Small intestine (tissue), 7 donors: ENCODE results near the gene TRH. TPM values are rescaled to one million over a fixed set of nuclear protein-coding genes. Genes with fewer than 3 reads are reported as not detected.
"Not testable (repeated sequence)": the region's sequence is repeated elsewhere in the genome, so short reads cannot be mapped to it uniquely, and the experiment has no call there.

Experiments used
- DNase-seq, 2 donors: peaks; one replicate each; pipeline versions ENCODE4 v3.0.0 to v3.0.0-alpha.2; 2013
- FAIRE-seq: peaks from 2 replicates; lab custom pipeline; 2012; peaks lifted over from hg19 to GRCh38; lab: Jason Lieb, UNC
- H3K27ac ChIP-seq, 3 donors: one replicate each; pipeline ENCODE4 v1.5.1; 2013; ENCODE audit warnings: low read length in 2 of 3, mild to moderate bottlenecking in 2 of 3, control low read depth in 1 of 3, inconsistent platforms in 1 of 3, low read depth in 1 of 3, moderate library complexity in 1 of 3
- H3K27me3 ChIP-seq, 3 donors: one replicate each; pipeline ENCODE4 v1.6.1; 2013; ENCODE audit warnings: low read length in 3 of 3, inconsistent platforms in 1 of 3; ENCODE audit not compliant: control insufficient read depth in 3 of 3, insufficient read depth in 3 of 3
- H3K36me3 ChIP-seq, 3 donors: one replicate each; pipeline ENCODE4 v1.6.1; 2013; ENCODE audit warnings: low read length in 3 of 3, inconsistent platforms in 1 of 3, low read depth in 1 of 3, mild to moderate bottlenecking in 1 of 3, moderate library complexity in 1 of 3; ENCODE audit not compliant: control insufficient read depth in 3 of 3, insufficient read depth in 2 of 3
- H3K4me1 ChIP-seq, 3 donors: one replicate each; pipeline ENCODE4 v1.6.1; 2013; ENCODE audit warnings: low read length in 2 of 3, inconsistent platforms in 1 of 3, low read depth in 1 of 3, mild to moderate bottlenecking in 1 of 3, moderate library complexity in 1 of 3; ENCODE audit not compliant: control insufficient read depth in 3 of 3, insufficient read depth in 2 of 3
- H3K4me3 ChIP-seq, 3 donors: one replicate each; pipeline ENCODE4 v1.5.1; 2013; ENCODE audit warnings: low read length in 3 of 3, control low read depth in 1 of 3, inconsistent platforms in 1 of 3, low read depth in 1 of 3, mild to moderate bottlenecking in 1 of 3, moderate library complexity in 1 of 3
- H3K9me3 ChIP-seq, 2 donors: one replicate each; pipeline ENCODE4 v1.6.1; 2013; ENCODE audit warnings: low read depth in 1 of 2, low read length in 1 of 2; ENCODE audit not compliant: control insufficient read depth in 2 of 2, insufficient read depth in 1 of 2
- WGBS, 3 donors: extraction: QIAGEN DNeasy Blood & Tissue Kit; methylation state at CpG; one replicate each; pipeline ENCODE4 v1.1.7; 2013; 5-methylcytosine and 5-hydroxymethylcytosine counted together
- polyA plus RNA-seq, 4 donors: library from polyadenylated mRNA; stranded (reverse) in 3 of 4; unstranded in 1 of 4; fragments of 200-250 nt in 3 of 4; fragments of 120-200 nt in 1 of 4; gene quantifications; one replicate each; pipeline versions ENCODE4 v1.2.1 to v1.2.3, GENCODE V29; 2013
- donor health status: healthy with polysubstance abuse.
- donor health status: control.
- donor health status: control.
- donor health status: Bipolar disorder and iron deficiency.
- donor health status: healthy.

TRH gene
- polyA plus RNA-seq, 4 donors, result 0.04 to 0.10 TPM; not detected in 2

- DNase-seq, FAIRE-seq: not testable (repeated sequence)
- 66 to 72% (median 69%) methylated on average over 5 of the region's 5 CpGs for WGBS, 3 donors
These were observed 24.7 kb downstream of the TRH start for GRCh38 chr3:129999176-129999575.

GRCh38 chr3:130002666-130003598 is 28.4 kb downstream of the TRH start:
- not testable (repeated sequence) for H3K27me3 ChIP-seq, H3K4me1 ChIP-seq, H3K27ac ChIP-seq, H3K9me3 ChIP-seq, H3K36me3 ChIP-seq, FAIRE-seq
- peak; percentile 25 to 71 for DNase-seq
- H3K4me3 ChIP-seq, result peak overlapping the region in 2 of 3 donors; percentile 29 to 53
- 4 to 5% (median 4%) methylated on average over 49 to 81 of the region's 86 CpGs for WGBS, 3 donors

More at GRCh38 chr3:129999176-129999575, 24.7 kb downstream of the TRH start:
- not testable (repeated sequence) for H3K9me3 ChIP-seq, H3K27me3 ChIP-seq, H3K4me3 ChIP-seq, H3K36me3 ChIP-seq, H3K27ac ChIP-seq, H3K4me1 ChIP-seq

GRCh38 chr3:130010556-130010955 is 36.0 kb downstream of the TRH start:
- DNase-seq, result no peak
- Histone ChIP-seq H3K9me3 (no peaks in the 10 kb centered on the region), H3K36me3 (no peaks in the 10 kb centered on the region), H3K27me3 (no peaks in the 10 kb centered on the region), H3K4me3 (no peak overlapping the region), H3K27ac (no peak overlapping the region), H3K4me1 (no peaks in the 10 kb centered on the region)
- 86 to 89% (median 87%) methylated on average over 19 of the region's 19 CpGs for WGBS, 3 donors
- no peak for FAIRE-seq

GRCh38 chr3:130012108-130012507 is 37.6 kb downstream of the TRH start:
- not testable (repeated sequence) for FAIRE-seq, H3K4me3 ChIP-seq, DNase-seq, H3K27me3 ChIP-seq, H3K4me1 ChIP-seq, H3K27ac ChIP-seq, H3K36me3 ChIP-seq, H3K9me3 ChIP-seq

GRCh38 chr3:130013246-130013645 is 38.7 kb downstream of the TRH start:
- WGBS, 3 donors, result 91 to 92% (median 92%) methylated on average over 21 of the region's 21 CpGs
- not testable (repeated sequence) for FAIRE-seq

GRCh38 chr3:130014526-130014925 is 40.0 kb downstream of the TRH start:
- Histone ChIP-seq H3K27ac (no peak overlapping the region), H3K36me3 (no peaks in the 10 kb centered on the region), H3K27me3 (no peaks in the 10 kb centered on the region), H3K4me3 (no peak overlapping the region), H3K4me1 (no peaks in the 10 kb centered on the region), H3K9me3 (no peaks in the 10 kb centered on the region)
- FAIRE-seq (no peak), DNase-seq (no peak)
- 71 to 82% (median 73%) methylated on average over 11 of the region's 11 CpGs for WGBS, 3 donors

More at GRCh38 chr3:130013246-130013645, 38.7 kb downstream of the TRH start:
- DNase-seq, H3K4me1 ChIP-seq, H3K36me3 ChIP-seq, H3K9me3 ChIP-seq, H3K27me3 ChIP-seq, H3K4me3 ChIP-seq, H3K27ac ChIP-seq: not testable (repeated sequence)

GRCh38 chr3:130017661-130018060 is 43.1 kb downstream of the TRH start:
- H3K27me3 ChIP-seq, H3K4me1 ChIP-seq, H3K4me3 ChIP-seq, H3K27ac ChIP-seq, FAIRE-seq, H3K36me3 ChIP-seq, H3K9me3 ChIP-seq, DNase-seq: not testable (repeated sequence)
- 77 to 86% (median 77%) methylated on average over 13 of the region's 13 CpGs for WGBS, 3 donors

- not testable (repeated sequence) for DNase-seq, H3K36me3 ChIP-seq, H3K27me3 ChIP-seq, FAIRE-seq, H3K9me3 ChIP-seq, H3K4me3 ChIP-seq, H3K27ac ChIP-seq, H3K4me1 ChIP-seq
- WGBS, 3 donors, result 47 to 70% (median 49%) methylated on average over 11 to 13 of the region's 14 CpGs
These were observed 51.8 kb downstream of the TRH start for GRCh38 chr3:130026146-130026829.
